ENCODE measurements around the gene C11orf91.

Gene C11orf91

GRCh38 chr11:33668951-33669596 is 31.6 kb downstream of the C11orf91 start:
- H3K4me3 ChIP-seq (replicated peaks; ENCODE audit: low read depth, low read length): no peak overlapping the region
- no peak for DNase-seq (ENCODE audit: low read depth)
- TF ChIP-seq CTCF (IDR thresholded peaks at IDR 0.05; ENCODE audit: low read length, missing control alignments): no peak

GRCh38 chr11:33668468-33668825 is 32.2 kb downstream of the C11orf91 start:
- no peak for DNase-seq (ENCODE audit: low read depth)
- no peak overlapping the region for H3K4me3 ChIP-seq (replicated peaks; ENCODE audit: low read depth, low read length)
- TF ChIP-seq CTCF (IDR thresholded peaks at IDR 0.05; ENCODE audit: low read length, missing control alignments): no peak

GRCh38 chr11:33667819-33668467 is 32.7 kb downstream of the C11orf91 start:
- no peak overlapping the region for H3K4me3 ChIP-seq (replicated peaks; ENCODE audit: low read depth, low read length)
- no peak for TF ChIP-seq CTCF (IDR thresholded peaks at IDR 0.05; ENCODE audit: low read length, missing control alignments)
- DNase-seq (ENCODE audit: low read depth): no peak

GRCh38 chr11:33665350-33666106 is 35.1 kb downstream of the C11orf91 start:
- no peak for DNase-seq (ENCODE audit: low read depth)
- TF ChIP-seq CTCF (IDR thresholded peaks at IDR 0.05; ENCODE audit: low read length, missing control alignments): no peak
- no peak overlapping the region for H3K4me3 ChIP-seq (replicated peaks; ENCODE audit: low read depth, low read length)

GRCh38 chr11:33664827-33665226 is 35.8 kb downstream of the C11orf91 start:
- no peak for TF ChIP-seq CTCF (IDR thresholded peaks at IDR 0.05; ENCODE audit: low read length, missing control alignments)
- no peak for DNase-seq (ENCODE audit: low read depth)
- no peak overlapping the region for H3K4me3 ChIP-seq (replicated peaks; ENCODE audit: low read depth, low read length)

DNA sequence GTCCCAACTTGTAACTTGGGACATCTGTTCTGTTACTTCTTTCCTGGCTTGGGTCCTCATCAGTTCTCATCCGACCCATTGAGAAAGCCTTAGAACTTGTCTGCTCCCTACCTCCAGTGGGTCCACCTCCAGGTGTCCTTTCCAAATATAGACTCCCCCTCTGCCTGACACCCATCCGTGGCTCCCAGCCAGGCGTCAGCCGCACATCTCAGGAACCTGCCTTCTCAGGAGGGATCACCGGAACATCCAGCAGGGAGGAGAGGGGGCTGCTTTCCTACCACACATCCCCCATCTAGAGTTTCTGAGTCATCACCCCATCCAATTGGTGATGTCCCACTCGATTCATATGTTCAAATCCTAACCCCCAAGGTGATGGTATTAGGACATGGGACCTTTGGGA is 36.5 kb downstream of the C11orf91 start:
- no peak for DNase-seq (ENCODE audit: low read depth)
- no peak for TF ChIP-seq CTCF (IDR thresholded peaks at IDR 0.05; ENCODE audit: low read length, missing control alignments)
- no peak overlapping the region for H3K4me3 ChIP-seq (replicated peaks; ENCODE audit: low read depth, low read length)

Measured in fibroblast of pulmonary artery (primary cell).